ENCODE measurements around the gene PRSS16.

Gene PRSS16

DNA sequence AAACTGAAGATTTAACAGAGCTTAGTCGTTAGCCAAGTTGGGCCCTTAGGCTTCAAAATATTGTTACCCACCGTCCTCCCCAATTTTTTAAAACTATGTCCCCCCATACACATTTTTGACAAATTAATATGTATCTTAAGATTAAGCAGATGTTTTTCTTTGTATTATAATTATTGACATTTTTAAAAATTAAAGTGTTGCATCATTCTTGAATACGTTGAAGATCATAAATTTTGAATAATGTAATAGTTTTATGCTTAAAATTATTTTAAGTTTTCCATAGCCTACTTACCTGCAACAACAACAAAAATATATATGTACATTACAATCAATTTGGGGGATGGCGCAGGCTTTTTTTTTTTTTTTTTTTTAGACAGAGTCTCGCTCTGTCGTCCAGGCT lies 8.2 kb upstream of the PRSS16 start:
- no peak for DNase-seq (ENCODE audit: extremely low spot score)
- POLR2A ChIA-PET: no interaction called here
- CTCF ChIA-PET: no interaction called here
- no peak for TF ChIP-seq SUZ12 (IDR thresholded peaks at IDR 0.05)
- no peak for TF ChIP-seq SP1 (IDR thresholded peaks at IDR 0.05)
- no peak for TF ChIP-seq HDGF (IDR thresholded peaks at IDR 0.05; ENCODE audit: borderline replicate concordance)
- TF ChIP-seq FOXK2 (IDR thresholded peaks at IDR 0.05): no peak
- no peak for TF ChIP-seq LEF1 (IDR thresholded peaks at IDR 0.05; ENCODE audit: borderline replicate concordance)
- TF ChIP-seq TARDBP (IDR thresholded peaks at IDR 0.05): no peak
- TF ChIP-seq FOXM1 (IDR thresholded peaks at IDR 0.05; ENCODE audit: borderline replicate concordance): no peak
- no peak for TF ChIP-seq ZNF384 (IDR thresholded peaks at IDR 0.05)
- no peak for TF ChIP-seq L3MBTL2 (conservative IDR thresholded peaks at IDR 0.05)
- TF ChIP-seq ARNT (IDR thresholded peaks at IDR 0.05): no peak
- no peak for TF ChIP-seq FOXA1 (IDR thresholded peaks at IDR 0.05)
- TF ChIP-seq ELF4 (IDR thresholded peaks at IDR 0.05): no peak

DNA sequence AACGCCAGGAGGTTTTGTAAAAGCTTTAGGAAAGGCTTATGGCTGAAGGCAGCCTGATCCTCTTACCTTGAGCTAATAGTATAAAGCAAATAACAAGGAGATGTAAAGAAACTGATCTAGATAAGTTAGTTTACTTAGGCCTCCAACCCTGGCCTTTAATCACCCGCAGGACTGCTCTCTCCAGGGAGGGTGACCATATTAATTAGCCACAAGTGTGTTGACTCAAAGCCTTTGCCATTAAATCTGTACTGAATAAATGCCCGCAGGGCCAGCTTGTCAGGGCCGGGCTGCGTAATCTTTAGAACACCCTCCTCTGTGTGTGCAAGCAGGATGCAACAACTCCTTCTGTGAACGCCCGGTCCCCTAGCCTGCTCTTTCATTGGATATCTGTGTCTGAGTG lies 6.1 kb upstream of the PRSS16 start:
- ChIA-PET POLR2A (interaction anchor here (0.9 to 3.9 kb wide), 2 partner anchors 10 to 95 kb away, joined by 3 to 18 read pairs; a partner anchor contains a TSS), CTCF (no interaction called here)
- TF ChIP-seq FOXA1 (IDR thresholded peaks at IDR 0.05): peak; percentile 27; the same call in 1 of the 2 replicates
- TF ChIP-seq FOXK2 (IDR thresholded peaks at IDR 0.05): no peak
- no peak for DNase-seq (ENCODE audit: extremely low spot score)

DNA sequence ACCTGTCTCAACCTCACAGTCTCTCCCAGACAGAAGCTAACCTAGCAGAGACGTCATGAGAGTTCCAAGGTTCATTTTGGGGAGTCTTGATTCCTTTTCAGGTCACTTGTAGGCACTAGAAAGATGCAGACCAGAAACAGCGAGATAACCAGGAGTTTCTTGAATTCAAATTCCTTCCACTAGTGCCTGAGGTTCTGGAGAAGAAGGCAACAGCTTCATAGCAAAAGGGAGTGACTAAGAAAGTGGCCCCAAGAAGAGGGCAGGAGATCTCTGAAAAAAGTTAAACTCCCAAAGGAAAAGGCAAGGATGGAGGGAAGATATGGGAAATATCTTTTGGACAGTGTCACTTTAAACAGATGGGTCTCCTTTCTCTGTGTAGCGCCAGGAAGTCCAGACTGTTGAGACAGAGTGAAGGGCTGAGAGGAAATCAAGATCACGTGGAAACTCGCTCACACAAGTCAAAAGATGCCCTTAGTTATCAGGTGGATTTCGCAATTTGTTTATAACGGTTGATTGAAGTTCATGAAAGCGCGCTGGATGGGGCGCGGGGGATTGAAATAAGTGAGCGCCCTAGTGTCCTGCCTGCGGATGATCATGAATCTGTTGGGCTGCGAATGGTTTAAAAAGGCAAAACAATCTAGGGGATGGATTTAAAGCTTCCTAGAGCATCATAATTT lies 4.8 kb upstream of the PRSS16 start:
- ChIA-PET CTCF (interaction anchor here (0.8 to 1.3 kb wide), 4 partner anchors 9 to 261 kb away, joined by 3 to 4 read pairs (median 4); no protein-coding TSS in a partner anchor), POLR2A (interaction anchor here (1.0 to 3.9 kb wide), 2 partner anchors 9 to 65 kb away, joined by 4 to 18 read pairs; no protein-coding TSS in a partner anchor)
- TF ChIP-seq CTBP1 (IDR thresholded peaks at IDR 0.05; ENCODE audit: borderline replicate concordance) (no peak), SP1 (IDR thresholded peaks at IDR 0.05) (no peak), FOXA1 (IDR thresholded peaks at IDR 0.05) (no peak), TARDBP (IDR thresholded peaks at IDR 0.05) (no peak)
- no peak for DNase-seq (ENCODE audit: extremely low spot score)

DNA sequence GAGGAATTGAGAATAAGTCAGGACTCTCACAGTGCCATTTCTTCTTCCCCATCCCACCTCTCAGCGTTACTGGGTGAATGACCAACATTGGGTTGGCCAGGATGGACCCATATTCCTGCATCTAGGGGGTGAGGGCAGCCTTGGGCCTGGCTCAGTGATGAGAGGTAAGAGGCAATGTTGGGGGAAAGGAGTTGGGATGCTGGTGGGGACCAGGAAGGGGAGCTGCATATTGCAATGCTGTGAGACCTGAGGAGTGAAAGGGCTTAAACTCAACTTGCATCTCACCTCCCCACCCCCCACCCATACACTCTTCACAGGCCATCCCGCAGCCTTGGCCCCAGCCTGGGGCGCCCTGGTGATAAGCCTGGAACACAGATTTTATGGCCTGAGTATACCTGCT lies 1.3 kb downstream of the PRSS16 start:
- ChIA-PET POLR2A (no interaction called here), CTCF (no interaction called here)
- DNase-seq (ENCODE audit: extremely low spot score): no peak
- no peak for TF ChIP-seq CTBP1 (IDR thresholded peaks at IDR 0.05; ENCODE audit: borderline replicate concordance)
- TF ChIP-seq ELF4 (IDR thresholded peaks at IDR 0.05): no peak
- TF ChIP-seq HDGF (IDR thresholded peaks at IDR 0.05; ENCODE audit: borderline replicate concordance): no peak
- TF ChIP-seq SP1 (IDR thresholded peaks at IDR 0.05): no peak
- TF ChIP-seq ARNT (IDR thresholded peaks at IDR 0.05): no peak
- TF ChIP-seq ZNF384 (IDR thresholded peaks at IDR 0.05): no peak

DNA sequence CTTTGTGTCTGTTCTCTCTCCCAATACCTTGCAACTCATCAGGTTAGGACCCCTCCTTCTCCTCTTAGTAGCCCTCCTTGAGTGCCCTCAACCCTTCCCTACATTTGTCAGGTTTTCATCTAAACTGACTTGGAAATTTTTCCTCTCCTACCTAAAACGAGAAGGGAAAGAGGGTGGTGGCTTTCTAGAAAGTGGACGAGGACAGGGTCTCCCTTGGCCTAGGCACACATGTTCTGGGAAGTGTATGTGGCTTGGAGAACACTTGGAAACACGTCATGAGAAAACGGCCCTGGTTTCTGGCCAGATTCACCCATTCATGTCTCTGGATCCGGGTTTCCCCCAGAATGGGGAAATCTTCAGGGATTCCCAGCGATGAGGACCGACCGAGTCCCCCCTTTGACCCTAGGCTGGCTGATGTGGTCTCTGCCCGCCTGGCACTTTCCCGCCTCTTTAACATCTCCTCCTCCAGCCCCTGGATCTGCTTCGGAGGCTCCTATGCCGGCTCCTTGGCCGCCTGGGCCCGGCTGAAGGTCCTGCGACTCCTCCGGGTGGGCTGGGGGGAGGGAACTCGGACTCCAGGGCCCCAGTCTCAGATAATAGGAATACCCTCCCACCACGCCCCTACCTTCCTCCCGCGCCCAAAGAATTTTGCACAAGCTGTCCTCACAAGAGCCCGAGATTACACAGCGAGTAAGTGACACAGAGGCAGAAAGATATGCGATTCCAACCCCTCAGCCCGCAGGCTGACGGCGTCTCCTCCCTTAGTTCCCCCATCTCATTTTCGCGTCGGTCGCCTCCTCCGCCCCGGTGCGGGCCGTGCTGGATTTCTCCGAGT lies 3.0 kb downstream of the PRSS16 start:
- no peak for TF ChIP-seq ARNT (IDR thresholded peaks at IDR 0.05)
- no peak for TF ChIP-seq LEF1 (IDR thresholded peaks at IDR 0.05; ENCODE audit: borderline replicate concordance)
- no peak for TF ChIP-seq L3MBTL2 (conservative IDR thresholded peaks at IDR 0.05)
- TF ChIP-seq NFRKB (IDR thresholded peaks at IDR 0.05): no peak
- no peak for TF ChIP-seq TARDBP (IDR thresholded peaks at IDR 0.05)
- no peak for TF ChIP-seq FOXA1 (IDR thresholded peaks at IDR 0.05)
- no peak for TF ChIP-seq SP1 (IDR thresholded peaks at IDR 0.05)
- TF ChIP-seq FOXM1 (IDR thresholded peaks at IDR 0.05; ENCODE audit: borderline replicate concordance): no peak
- DNase-seq (ENCODE audit: extremely low spot score): no peak
- ChIA-PET POLR2A (interaction anchor here (1.2 to 1.9 kb wide), 5 partner anchors 13 to 268 kb away, joined by 3 to 10 read pairs (median 7); no protein-coding TSS in a partner anchor), CTCF (interaction anchor here (0.8 kb wide), 1 partner anchor 210 kb away, joined by 5 read pairs; no protein-coding TSS in a partner anchor)

DNA sequence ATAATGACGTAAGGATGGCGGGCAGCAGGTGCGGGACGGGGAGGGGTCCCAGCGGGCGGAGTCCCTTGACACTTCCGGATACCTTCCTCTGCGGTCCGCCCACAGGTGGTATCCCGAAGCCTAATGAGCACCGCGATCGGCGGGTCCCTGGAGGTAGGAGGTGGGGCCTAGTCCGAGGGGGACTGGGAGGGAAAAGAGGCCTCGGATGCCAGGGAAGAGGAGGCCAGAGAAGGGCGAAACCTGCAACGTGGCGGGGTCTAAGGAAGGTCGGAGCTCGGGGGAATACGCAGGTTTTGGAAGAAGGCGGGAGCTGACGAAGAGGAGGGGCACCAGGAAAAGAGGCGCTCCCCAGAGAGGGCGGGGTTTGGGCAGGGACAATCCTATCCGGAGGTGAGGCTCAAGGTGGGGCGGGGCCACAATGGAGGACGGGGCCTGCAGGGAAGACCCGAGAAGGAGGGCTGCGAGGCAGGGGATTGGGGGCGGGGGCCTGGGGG lies 3.7 kb downstream of the PRSS16 start:
- TF ChIP-seq L3MBTL2 (conservative IDR thresholded peaks at IDR 0.05): peak; percentile 90
- TF ChIP-seq TARDBP (IDR thresholded peaks at IDR 0.05): no peak
- TF ChIP-seq, protein P1, sequence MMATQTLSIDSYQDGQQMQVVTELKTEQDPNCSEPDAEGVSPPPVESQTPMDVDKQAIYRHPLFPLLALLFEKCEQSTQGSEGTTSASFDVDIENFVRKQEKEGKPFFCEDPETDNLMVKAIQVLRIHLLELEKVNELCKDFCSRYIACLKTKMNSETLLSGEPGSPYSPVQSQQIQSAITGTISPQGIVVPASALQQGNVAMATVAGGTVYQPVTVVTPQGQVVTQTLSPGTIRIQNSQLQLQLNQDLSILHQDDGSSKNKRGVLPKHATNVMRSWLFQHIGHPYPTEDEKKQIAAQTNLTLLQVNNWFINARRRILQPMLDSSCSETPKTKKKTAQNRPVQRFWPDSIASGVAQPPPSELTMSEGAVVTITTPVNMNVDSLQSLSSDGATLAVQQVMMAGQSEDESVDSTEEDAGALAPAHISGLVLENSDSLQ (IDR thresholded peaks at IDR 0.05): no peak
- TF ChIP-seq ELF4 (IDR thresholded peaks at IDR 0.05): peak; percentile 38; the same call in 1 of the 2 replicates
- no peak for TF ChIP-seq SUZ12 (IDR thresholded peaks at IDR 0.05)
- peak; percentile 84 for DNase-seq (ENCODE audit: extremely low spot score)
- POLR2A ChIA-PET: interaction anchor here (0.8 to 2.0 kb wide), 22 partner anchors 9 to 544 kb away, joined by 3 to 18 read pairs (median 5); partner anchors contain the start of gene ZNF184
- CTCF ChIA-PET: interaction anchor here (0.6 to 1.2 kb wide), 5 partner anchors 8 to 503 kb away, joined by 3 to 7 read pairs (median 5); no protein-coding TSS in a partner anchor

DNA sequence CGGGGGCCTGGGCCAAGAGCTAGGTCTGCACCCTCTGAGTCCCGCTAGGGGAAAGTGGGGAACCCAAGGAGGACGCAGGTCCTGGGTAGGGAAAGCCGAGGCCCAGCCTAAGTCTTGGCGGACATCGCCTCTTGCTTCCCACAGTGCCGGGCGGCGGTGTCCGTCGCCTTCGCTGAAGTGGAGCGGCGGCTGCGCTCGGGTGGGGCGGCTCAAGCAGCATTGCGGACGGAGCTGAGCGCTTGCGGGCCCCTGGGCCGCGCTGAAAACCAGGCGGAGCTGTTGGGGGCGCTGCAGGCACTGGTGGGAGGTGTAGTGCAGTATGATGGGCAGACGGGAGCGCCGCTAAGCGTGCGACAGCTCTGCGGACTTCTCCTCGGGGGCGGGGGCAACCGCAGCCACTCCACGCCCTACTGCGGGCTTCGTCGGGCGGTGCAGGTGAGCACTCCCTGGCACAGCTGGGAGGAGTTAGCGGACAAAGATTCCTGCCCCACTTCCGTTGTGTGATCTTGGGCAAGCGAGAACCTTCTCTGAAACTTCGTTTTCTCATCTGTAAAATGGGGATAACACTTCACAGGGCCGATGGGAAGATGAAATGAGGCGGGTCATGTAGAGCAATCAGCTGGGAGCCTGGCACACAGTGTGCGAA lies 4.2 kb downstream of the PRSS16 start:
- DNase-seq (ENCODE audit: extremely low spot score): peak; percentile 91
- peak; percentile 75 for TF ChIP-seq CTBP1 (IDR thresholded peaks at IDR 0.05; ENCODE audit: borderline replicate concordance)
- TF ChIP-seq NFRKB (IDR thresholded peaks at IDR 0.05): no peak
- TF ChIP-seq, protein P1 (IDR thresholded peaks at IDR 0.05): peak; percentile 98
- TF ChIP-seq SP1 (IDR thresholded peaks at IDR 0.05): no peak
- no peak for TF ChIP-seq ELF4 (IDR thresholded peaks at IDR 0.05)
- TF ChIP-seq SUZ12 (IDR thresholded peaks at IDR 0.05): no peak
- no peak for TF ChIP-seq HDGF (IDR thresholded peaks at IDR 0.05; ENCODE audit: borderline replicate concordance)
- TF ChIP-seq LEF1 (IDR thresholded peaks at IDR 0.05; ENCODE audit: borderline replicate concordance): no peak
- TF ChIP-seq FOXM1 (IDR thresholded peaks at IDR 0.05; ENCODE audit: borderline replicate concordance): peak; percentile 20; the same call in 1 of the 2 replicates
- no peak for TF ChIP-seq BHLHE40 (IDR thresholded peaks at IDR 0.05; ENCODE audit: borderline replicate concordance)
- no peak for TF ChIP-seq TARDBP (IDR thresholded peaks at IDR 0.05)
- no peak for TF ChIP-seq FOXK2 (IDR thresholded peaks at IDR 0.05)
- TF ChIP-seq ZNF384 (IDR thresholded peaks at IDR 0.05): no peak
- peak; percentile 53; the same call in 1 of the 2 replicates for TF ChIP-seq L3MBTL2 (conservative IDR thresholded peaks at IDR 0.05)
- TF ChIP-seq FOXA1 (IDR thresholded peaks at IDR 0.05): no peak
- TF ChIP-seq ARNT (IDR thresholded peaks at IDR 0.05): no peak
- ChIA-PET POLR2A (interaction anchor here (0.6 to 2.0 kb wide), 24 partner anchors 9 to 544 kb away, joined by 3 to 18 read pairs (median 5); partner anchors contain the start of gene ZNF184), CTCF (interaction anchor here (0.6 to 1.2 kb wide), 7 partner anchors 8 to 503 kb away, joined by 3 to 7 read pairs (median 4); no protein-coding TSS in a partner anchor)
